HG02938 (cell line): ENCODE measurements around the gene TMUB1.

Experiments
- ATAC-seq: cut with Tn5 transposase; IDR thresholded peaks from one replicate; pipeline ENCODE4 v1.9.1; 2021; ENCODE audit warnings: mild to moderate bottlenecking, moderate library complexity; ENCODE audit not compliant: unreplicated experiment

TMUB1 gene

GRCh38 chr7:151071032-151071866, 12.0 kb downstream of the TMUB1 start:
- ATAC-seq: no peak

DNA sequence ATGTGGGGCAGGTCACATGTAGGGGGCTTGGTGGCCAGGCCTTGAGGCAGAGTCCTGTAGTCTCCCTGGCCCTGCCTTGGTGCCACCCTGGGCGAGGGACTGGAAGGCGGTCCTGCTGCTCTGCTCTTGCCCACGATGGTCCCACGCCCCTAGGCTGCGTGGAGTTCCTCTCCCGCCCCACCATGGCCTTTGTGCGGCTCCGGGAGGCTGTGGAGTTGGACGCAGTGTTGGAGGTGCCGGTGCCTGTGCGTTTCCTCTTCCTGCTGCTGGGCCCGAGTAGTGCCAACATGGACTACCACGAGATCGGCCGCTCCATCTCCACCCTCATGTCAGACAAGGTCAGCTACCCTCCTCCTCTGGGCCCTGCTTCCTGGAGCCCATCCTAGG, 12.7 kb downstream of the TMUB1 start:
- ATAC-seq: no peak

GRCh38 chr7:151069841-151070573, 13.3 kb downstream of the TMUB1 start:
- no peak for ATAC-seq

DNA sequence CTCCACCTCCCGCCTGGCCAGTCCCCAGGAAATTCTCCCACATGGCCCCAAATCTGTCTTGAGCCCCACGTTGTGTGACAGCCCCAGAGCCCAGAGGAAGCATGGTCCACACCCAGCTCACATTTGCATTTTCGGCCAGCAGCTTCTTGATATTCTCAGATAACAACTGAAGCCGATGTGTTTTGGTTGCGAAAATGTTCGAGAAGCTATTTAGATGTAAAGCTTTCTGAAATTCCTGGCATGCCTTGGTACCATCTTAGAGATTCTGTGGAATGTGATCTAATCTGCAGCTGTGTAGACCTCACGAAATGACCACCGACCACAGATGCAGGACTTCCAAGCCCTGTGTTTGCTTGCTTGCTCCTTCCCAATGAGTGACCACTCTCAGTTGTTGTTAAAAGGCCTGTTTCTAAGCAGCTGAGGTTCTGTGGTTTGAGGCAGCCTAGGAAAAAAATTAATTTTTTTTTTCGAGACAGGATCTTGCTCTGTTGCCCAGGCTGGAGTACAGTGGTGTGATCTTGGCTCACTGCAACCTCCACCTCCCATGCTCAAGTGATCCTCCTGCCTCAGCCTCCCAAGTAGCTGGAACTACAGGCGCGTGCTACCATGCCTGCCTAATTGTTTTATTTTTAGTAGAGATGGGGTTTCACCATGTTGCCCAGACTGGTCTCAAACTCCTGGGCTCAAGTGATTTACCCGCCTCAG, 15.1 kb downstream of the TMUB1 start:
- no peak for ATAC-seq

DNA sequence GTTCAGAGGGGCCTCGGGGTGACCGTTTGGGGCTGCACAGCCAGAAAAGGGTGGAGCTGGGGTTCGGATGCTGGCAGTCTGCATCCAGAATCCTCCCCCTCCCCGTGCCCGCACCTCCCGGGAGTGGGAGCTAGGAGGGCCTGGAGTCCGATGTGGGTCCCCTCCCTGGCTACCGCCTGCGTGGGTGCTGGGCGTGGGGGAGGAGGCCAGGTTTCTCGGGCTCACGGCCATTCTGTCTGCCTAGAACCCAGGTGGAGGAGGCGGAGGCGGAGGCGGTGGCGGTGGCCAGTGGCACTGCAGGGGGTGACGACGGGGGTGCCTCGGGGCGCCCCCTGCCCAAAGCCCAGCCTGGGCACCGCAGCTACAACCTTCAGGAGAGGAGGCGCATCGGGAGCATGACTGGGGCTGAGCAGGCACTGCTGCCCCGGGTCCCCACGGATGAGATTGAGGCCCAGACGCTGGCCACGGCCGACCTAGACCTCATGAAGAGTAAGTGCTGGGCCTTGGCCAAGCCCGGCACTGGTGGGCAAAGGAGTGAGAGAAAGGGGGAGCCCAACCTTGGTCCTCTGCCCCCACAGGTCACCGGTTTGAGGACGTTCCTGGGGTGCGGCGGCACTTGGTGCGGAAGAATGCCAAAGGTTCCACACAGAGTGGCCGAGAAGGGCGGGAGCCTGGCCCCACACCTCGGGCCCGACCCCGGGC, 16.9 kb downstream of the TMUB1 start:
- ATAC-seq: no peak

- ATAC-seq: no peak
Measured at GRCh38 chr7:151065516-151065915, 17.8 kb downstream of the TMUB1 start.

GRCh38 chr7:151064993-151065392, 18.3 kb downstream of the TMUB1 start:
- no peak for ATAC-seq

DNA sequence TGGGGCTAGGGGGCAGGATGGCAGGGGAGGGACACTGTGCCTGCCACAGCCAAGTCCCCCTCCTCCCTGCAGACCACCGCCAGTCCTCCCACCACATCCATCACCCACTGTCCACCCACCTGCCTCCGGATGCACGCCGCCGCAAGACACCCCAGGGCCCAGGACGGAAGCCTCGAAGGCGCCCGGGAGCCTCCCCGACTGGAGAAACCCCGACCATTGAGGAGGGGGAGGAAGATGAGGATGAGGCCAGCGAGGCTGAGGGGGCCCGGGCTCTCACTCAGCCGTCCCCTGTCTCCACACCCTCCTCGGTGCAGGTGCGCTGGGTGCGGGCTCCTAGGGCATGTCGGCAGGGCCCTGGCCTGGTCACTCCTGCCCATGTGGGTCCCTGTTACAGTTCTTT, 18.8 kb downstream of the TMUB1 start:
- no peak for ATAC-seq

- ATAC-seq: no peak
Measured at GRCh38 chr7:151063212-151063561, 20.1 kb downstream of the TMUB1 start.

- ATAC-seq: no peak
Measured at GRCh38 chr7:151062399-151063211, 20.7 kb downstream of the TMUB1 start.

GRCh38 chr7:151062111-151062398, 21.2 kb downstream of the TMUB1 start:
- no peak for ATAC-seq

- no peak for ATAC-seq
Measured at GRCh38 chr7:151061213-151062110, 21.8 kb downstream of the TMUB1 start.

DNA sequence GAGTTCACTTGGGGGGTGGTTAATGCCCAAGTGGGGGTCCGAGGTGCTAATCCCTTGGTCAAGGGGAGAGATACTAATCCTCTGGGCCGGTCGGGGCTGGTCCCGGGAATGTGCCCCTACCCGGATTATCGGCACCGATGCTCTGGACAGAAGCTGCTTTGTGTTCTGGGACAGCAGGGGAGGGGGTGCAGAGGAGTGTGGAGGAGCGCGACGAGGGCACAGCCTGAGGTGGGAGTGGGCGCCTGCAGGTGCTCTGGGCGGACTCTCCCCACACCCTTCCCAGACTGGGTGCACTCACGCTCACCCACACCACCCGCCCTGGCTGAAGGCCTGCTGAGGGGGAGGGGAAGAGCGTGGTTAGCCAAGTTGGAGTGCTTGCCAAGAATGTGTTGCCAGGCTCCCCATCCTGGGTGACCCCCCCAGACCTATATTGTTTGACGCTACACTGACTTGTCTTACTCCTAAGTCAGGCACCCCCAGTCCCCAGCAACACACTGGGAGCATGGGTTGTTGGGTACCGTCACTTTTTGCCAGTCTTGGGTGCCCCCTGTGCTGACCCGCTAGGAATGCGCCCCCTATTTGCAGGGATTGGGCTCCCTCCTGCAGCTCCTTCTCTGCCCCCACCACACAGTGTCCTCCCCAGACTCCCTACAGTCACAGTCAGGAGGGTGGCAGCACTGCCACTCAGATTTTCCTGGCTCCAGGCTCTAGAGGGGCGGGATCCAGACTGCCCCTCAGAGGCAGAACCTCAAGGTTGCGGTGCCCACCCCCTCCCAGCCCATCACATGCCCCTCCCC, 22.7 kb downstream of the TMUB1 start:
- ATAC-seq: no peak

DNA sequence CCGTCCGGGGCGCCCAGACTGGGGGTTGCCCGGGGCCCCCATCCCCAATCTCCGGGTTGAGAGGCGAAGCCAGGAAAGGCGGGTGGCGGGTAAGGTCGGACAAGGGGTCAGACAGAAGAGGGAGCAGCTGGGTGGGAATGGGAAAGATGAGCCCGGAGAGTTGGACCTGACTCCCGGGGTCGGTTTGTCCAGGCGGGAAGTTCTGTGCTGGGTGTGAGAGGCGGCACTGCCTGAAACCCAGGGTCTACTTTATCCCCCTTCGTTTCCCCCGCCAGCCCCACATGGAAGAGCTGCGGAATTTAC, 23.2 kb downstream of the TMUB1 start:
- no peak for ATAC-seq

DNA sequence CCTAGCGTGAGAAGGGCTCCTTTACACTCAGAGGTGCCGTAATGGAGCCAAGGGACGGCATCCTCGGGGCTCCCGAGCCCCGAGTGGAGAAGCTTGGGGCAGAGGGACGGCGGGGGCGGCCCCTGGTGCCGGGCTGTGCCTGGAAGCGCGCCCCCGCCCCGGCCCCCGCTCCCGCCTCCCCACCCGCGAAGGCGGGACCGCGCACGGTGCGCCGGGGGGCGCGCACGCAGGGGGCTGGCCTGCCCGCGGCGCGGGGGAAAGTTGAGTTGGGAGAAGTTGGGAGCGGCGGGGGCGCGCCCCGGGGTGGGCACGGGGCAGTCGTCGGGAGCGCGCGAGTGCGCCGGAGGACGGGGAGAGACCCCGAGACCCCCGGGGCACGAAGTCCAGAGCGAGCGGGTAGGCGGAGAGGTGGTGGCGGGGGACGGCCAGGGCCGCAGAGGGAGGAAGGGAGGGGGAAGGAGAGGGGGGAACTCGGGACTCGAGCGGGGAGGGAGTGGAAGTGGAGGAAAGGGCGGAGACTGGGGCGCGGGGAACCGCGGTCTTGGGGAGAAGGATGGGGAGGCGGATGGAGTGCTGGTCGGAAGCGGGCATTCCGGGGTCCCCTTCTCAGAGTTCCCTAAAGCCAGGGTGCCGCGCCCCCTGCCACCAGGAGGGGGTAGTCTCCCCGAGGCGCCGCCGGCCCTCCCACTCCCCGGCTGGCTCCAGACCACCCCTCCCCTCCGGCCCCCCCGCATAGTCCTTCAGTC, 23.8 kb downstream of the TMUB1 start, which contains the start of gene SLC4A2:
TSS of gene SLC4A2 (plus strand) at position 223 of the 746 bp plus-strand sequence. CDS start 2,399 bp downstream, outside the sequence.
- peak; percentile 22 for ATAC-seq

- ATAC-seq: no peak
Measured at GRCh38 chr7:151058781-151059366, 24.4 kb downstream of the TMUB1 start.

DNA sequence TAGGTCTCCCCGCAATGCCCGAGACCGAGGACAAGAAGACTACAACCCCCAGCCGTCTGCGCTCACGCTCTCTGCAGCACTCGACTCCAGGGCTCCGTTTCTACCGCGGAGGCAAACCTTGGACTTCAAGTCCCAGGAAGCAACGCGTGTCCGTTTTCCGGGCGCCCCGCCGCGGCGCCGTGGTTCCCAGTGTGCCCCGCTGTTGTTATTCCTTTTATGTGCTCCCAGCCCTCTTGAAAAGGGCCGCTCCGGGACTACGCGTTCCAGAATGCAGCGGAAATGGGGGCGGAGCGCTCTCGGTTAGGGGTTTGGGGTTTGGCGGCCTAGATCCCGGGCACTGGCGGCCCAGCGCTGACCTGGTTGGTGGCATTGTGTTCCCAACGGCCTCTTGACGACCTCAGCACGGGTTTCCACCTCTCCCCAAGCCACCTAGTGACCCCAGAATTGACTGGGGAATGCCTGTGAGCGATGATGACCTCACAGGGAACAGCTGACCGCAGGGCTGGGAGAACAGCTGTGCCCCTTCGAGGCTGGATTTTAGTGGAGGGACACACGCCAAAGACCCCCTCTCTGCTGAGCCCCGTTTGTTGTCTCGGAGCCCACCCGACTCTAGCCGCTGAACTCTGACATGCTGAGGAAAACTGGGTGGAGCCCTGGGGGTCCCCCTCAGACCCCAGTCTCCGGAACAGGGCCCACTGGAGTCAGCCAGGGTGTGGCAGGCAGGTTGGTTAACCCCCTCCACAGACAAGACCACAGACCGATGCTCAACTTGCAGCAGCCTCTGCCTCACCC, 25.1 kb downstream of the TMUB1 start:
- ATAC-seq: peak; percentile 89
